Astrocyte of the hippocampus (primary cell): ENCODE data around the gene SIPA1L2.
"Not testable (repeated sequence)": the region's sequence is repeated elsewhere in the genome, so short reads cannot be mapped to it uniquely, and the experiment has no call there.

Source experiments
- DNase-seq: peaks from one replicate; pipeline ENCODE4 v3.0.0; 2011; ENCODE audit warnings: low read depth, low spot score

SIPA1L2 gene

DNA sequence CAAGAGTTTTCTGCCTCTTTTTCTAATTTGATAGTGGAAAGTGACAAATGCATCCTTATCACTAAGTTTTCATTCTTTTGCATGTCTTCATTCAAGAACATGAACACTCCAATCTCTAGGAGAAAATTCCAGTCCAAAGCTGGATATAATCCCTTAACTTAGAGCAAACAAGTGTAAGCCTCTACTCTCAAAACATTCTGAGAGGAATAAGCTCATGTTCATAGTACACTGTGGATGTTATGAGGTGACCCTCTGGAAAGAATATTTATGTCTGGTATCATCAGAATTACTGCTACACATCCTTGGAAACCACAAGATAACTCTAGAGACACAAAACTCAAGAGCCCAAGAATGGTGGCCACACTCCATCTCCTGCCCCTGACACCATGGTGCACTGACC, 15.1 kb downstream of the SIPA1L2 start:
- no peak for DNase-seq

DNA sequence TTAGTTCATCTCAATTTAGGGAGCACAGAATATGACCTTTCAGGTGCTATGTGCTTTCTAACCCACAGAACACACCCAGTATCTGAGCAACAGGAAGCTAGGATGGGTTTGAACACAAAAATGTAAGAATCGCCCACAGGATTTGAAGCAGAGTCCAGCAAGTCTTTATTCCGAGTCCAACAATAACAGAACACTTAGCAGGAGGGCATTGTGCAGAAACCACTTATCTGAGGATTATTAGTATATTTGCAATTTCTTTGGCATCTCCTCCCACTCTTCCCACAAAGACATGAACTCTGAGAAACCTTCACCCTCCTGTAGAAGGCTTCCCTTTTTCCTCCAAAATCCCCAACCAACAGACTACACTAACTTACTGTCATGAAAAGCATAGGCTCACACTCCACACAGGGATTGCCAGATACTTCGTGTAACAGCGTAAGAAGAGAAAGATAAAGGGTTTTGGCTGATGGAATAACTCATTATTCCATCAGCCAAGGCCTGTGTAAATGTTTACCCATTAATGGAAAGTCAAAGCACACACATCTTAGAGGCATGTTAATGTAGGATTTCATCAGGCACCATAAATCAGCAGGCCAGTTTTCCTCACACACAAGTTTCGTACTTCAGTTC, 16.1 kb downstream of the SIPA1L2 start:
- peak; percentile 94 for DNase-seq

DNA sequence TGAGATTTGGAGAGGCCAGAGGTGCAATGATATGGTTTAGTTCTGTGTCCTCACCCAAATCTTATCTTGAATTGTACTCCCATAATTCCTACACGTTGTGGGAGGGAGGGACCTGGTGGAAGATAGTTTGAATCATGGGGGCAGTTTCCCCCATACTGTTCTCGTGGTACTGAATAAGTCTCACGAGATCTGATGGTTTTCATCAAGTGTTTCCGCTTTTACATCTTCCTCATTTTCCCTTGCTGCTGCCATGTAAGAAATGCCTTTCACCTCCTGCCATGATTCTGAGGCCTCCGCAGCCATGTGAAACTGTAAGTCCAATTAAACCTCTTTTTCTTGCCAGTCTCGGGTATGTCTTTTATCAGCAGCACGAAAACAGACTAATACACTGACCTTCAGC, 17.1 kb downstream of the SIPA1L2 start:
- not testable (repeated sequence) for DNase-seq

DNA sequence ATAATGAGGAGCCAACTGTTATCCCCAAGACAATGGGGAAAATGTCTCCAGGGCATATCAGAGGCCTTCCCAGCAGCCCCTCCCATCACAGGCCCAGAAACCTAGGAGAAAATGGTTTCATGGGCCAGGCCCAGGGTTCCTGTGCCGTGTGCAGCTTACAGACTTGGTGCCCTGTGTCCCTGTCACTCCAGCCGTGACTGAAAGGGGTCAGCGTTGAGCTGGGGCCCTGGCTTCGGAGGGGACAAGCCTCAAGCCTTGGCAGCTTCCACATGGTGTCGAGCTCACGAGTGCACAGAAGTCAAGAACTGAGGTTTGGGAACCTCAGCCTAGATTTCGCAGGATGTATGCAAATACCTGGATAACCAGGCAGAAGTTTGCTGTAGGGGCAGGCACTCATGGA, 18.1 kb downstream of the SIPA1L2 start:
- DNase-seq: no peak

DNA sequence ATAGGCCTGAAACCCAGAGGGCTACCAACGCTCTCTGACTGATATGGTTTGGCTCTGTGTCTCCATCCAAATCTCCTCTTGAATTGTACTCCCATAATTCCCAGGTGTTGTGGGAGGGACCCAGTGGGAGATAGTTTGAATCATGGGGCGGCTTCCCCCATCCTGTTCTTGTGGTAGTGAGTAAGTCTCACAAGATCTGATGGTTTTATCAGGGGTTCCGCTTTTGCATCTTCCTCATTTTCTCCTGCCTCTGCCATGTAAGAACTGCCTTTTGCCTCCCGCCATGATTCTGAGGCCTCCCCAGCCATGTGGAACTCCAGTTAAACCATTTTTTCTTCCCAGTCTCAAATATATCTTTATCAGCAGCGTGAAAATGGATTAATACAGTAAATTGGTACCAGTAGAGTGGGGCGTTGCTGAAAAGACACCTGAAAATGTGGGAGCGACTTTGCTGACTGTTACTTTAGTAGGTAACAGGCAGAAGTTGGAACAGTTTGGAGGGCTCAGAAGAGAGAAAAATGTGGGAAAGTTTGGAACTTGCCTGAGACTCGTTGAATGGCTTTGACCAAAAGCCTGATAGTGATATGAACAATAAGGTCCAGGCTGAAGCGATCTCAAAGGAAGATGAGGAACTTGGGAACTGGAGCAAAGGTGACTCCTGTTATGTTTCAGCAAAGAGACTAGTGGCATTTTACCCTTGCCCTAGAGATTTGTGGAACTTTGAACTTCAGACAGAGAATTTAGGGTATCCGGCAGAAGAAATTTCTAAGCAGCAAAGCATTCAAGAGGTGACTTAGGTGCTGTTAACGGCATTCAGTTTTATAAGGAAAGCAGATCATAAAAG, 18.8 kb downstream of the SIPA1L2 start:
- not testable (repeated sequence) for DNase-seq

DNA sequence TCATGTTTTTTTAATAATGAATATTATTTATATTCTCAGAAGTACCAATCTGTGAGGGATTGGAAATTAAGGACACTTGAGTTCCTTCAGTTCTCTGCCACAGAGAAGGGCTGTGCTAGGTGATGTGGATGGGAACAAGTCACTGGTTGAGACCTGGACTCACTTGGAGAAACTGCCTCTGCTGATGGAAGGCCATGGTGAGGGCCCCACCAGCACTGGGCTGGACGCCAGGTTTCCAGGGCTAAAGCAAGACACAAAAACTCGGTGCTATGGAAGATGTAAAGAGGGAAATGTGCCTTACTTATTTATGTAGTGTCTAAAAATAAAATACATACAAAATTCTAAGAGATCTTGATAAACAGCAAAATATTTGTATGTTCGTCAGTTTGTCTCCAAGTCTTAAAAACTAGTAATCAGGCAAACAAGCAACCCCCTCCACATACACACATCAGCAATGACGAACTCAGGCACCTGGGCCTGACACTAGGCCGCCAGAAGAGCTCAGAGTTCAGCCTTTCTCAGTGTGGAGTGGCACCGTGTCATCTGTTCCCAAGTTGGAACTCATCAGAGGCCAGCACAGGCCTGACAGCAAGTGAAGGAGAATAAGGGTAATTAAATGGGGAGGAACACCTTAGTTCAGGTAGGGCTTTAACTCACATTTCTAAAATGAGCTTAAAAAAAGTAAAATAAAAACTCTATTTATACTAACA, 19.6 kb downstream of the SIPA1L2 start:
- peak; percentile 33 for DNase-seq

DNA sequence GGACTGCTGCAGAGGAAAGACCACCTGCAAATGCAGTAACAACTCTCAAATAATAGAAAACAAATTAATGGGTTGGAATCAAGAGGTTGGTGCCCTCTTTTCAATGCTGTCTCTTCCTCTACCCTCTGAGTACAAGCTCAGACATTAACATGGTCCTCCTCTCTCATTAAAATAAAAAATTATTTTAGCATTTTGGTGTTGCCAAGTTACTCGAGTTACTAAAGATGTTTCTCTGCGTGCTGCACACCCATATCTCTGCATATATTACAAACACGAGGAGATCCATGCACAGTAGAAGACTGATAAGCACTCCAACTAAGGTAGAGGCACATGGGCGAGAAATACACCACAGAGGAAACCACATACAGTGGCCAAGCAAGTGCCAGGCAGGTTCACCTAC, 21.5 kb downstream of the SIPA1L2 start:
- no peak for DNase-seq

DNA sequence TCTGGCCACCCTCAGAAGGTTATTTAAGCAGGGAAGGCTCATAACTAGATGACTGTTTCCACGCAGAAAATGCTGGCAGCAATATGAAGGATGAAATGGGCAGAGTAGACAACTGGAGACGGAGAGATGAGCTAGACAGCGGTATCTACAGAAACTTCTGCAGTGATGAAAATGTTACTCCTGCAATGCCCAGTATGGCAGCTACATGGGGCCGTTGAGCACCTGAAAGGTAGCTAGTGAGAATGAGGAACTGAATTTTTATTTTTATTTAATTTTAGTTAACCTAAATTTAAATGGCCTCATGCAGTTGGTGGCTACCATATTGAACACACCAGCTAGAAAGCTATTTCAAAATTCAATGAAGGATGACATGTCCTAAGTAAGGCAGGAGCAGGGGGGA, 27.3 kb downstream of the SIPA1L2 start:
- DNase-seq: no peak

DNA sequence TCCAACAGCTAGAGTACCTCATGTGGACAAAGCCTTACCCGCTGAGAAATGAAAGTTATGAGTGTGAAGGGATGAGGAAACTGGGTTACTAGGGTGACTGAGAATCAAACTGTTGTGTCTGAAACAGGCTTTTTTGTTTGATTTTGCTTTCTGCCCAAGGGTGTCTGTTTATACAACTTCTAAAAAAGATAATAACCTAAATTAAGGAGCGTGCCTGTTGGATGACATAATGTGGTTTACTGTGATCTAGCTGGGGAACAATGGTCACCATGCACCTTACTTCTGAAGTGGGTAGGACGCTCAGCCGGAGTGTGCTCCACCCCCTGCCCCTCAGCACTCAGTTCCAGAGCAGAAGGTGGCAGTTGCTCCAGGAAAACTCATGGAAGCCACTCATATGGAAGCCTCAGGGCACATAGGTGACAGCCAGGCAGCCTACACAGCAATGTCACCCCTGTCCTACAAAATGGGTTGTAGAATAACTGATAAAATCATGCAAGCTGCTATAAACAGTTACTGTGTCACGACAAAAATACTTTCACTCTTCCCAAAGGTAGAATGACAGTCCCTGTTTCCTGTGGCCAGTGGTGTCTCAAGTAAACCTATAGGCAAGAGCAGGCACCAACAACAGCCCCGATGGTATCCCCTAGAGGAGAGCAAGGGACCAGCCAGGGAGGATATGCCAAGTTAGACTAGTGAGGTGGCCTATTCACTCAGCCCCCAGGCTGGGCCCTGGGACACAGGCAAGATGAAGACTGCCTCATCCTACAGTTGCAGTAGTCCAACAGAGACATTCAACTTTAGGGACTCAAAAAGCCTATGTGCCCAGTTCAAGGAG, 29.3 kb downstream of the SIPA1L2 start:
- peak; percentile 51 for DNase-seq

DNA sequence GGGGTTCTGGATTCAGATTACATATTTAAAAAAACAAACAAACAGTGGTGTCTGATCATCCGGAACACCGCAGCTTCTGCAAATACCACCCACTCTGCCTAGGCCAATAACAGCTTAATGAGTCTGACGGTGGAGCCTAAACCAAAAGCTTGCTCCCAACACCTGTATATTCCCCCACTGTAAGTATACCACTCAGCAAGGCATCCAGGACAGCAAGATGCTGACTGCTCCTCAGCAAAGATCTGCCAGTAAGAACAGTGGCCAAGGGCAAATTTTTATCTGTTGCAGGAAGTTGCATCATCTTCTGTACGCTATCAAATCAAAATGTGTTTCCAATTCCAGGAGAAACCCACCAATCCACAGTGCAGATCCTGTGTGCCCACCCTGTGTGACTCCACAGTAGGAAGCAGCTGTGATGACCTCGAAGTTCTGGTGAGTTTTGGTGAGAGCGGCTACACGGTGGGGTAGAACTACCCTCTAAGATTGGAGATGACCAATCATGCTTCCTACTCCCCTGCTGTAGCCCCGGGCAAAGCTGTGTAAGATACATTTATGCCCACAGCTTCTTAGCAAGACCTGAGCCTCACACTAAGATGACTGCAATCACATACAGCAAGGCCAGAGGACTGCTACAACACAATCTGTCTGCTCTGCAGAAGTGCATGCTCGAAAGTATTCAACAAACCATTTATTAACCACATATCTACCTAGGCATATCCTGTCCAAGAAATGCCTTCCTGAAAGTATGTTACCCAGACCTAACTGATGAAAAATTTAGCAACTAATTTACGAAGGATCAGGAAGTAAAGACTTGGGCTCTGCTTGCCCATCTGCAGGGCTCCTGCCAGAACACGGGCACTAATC, 30.5 kb downstream of the SIPA1L2 start:
- no peak for DNase-seq

DNA sequence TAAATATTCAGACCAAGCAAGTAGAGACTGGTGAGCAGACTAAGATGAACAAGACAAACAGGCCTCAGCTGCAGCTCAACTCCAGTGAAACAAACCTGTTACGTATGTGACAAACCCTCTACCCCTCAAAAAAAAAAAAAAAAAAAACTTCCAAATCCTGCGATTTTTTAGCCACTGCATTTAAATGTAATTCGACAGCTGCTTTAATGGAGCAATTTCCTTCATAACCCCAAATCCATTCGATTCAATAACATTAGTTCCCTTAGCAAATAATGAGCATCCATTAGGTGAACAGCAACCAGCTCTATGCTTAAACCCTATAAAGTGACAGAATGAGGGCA, 31.1 kb downstream of the SIPA1L2 start:
- no peak for DNase-seq

DNA sequence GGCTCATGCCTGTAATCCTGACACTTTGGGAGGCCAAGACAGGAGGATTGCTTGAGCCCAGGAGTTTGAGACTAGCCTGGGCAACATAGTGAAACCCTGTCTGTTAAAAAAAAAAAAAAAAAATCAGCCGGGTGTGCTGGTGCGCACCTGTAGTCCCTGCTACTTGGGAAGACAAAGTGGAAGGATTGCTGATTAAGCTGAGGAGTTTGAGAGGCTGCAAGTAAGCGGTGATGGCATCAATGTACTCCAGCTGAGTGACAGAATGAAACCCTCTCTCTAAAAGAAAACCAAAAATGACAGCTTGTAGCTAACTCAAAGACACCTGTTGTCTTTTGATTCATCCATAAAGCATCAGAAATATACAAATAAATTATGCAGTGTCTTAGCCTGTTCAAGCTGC, 31.8 kb downstream of the SIPA1L2 start:
- no peak for DNase-seq

DNA sequence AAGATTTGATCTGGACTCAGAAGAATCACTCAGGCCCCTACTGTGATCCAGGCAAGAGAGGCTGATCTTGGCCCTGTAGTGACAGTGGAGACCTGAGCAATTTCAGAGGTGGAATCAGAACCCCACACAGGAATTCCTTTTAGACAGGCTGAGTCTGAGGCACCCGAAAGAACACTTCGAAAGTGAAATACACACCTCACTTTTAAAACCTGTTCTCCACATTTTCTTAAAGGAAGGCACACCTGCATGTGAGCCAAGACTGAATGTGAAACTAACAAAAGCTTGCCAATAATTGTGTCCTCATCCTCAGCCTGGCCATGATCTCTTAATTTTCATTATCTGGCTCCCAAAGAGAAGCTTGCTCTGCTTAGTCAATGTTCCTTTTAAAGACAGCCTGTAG, 32.2 kb downstream of the SIPA1L2 start:
- no peak for DNase-seq

DNA sequence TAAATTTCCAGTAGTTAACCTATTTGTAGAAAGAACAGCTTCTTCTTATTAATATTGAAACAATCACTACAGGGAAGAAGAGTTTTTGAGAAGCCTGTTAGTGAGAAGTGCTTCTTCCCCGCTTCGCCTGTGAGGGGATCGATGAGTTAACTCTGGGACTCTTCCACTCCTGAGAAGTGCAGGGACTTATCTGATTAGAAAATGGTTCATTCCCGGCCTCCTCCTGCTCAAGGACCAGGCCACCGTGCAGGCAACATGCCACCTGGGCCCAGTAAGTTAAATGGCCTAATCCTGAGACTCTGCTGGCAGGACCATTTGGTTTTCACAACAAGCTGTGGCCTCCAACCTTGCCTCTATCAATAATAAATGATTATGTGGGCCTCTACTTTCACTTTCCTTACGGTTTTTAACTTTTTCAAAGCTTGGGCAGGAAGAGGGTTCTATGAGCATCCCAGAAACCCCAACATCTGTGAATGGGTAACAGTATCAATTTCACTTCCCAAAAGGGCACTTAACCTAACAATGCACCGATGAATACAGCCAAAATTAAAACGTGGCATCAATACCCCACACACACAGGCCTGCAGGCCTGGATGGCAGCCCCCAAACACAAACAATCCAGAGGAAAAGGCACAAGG, 33.1 kb downstream of the SIPA1L2 start:
- DNase-seq: no peak

DNA sequence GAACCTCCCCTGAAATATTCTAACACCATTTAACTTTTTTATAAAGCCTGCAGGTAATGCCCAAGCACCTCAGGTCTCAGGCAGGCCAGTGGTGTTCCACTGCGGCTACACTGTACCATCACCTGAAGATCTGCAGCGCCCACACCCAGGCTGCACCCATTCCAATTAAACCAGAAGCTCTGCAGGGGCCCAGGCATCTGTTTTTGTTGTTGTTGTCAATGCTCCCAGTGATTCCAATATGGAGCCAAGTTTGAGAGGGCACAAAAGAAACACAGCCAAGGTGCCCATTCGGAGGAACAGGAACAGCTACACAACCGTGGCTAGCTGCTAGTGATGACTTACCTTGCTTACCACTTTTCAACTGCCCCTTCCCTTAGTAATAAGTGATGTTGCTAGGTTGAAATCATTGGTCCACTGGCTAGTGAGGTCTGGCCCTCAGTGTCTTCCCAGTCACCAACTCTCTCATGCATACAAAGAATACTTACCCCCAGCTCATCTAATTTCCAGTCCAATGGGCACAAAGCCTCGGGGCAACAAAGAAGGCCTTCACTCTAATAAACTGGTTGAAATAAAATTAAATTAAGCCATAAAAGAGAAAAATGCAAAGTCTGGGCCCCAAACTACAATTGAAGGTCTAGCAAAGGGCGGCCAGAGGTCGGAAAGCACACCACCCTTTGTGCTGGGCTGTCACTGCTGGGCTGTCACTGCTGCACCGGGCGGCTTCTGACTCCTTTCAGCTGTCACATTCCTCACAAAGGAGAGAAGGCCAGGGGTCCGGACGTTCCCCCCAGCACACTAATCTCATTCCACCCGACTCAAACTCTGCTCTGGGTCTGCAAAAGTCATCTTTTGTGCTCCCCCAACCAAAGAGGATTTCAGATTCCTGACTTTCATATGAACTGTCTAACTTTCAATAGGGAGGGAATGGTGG, 34.9 kb downstream of the SIPA1L2 start:
- DNase-seq: no peak

DNA sequence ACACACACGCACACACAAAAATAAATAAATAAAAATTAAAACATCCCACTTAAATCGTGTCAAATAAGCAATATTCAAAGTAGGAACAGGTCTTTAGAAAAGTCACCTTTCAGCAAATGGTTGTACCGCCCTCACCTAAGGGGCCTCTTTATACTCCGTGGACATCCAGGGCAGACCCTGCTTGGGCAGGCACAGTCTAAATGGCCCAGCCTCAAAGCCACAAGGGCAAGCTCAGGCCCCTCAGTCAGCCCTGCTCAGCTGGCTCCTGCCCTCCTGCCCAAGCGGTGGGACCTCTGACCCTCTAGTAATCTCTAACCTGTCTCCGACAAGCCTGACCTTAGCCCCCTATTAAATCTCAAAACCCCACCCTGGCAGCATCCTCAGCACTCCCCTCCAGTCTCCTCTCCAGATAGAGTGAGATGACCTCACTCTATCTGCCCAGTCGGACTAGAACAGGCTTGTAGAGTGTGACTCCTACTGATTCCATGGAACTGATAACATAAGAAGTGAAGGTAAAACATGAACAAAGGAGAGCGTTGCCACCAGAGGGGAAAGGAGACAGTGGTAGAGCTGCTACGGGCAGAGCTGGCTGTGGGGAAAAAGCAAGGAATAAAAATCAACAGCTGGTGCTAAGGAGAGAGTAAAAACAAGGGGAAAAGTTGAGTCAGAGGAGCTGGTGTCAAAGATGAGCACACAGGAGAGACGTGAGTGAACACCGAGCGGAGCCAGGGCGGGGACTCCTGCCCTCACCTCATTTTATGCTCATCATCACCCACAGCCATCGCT, 36.0 kb downstream of the SIPA1L2 start:
- DNase-seq: no peak

DNA sequence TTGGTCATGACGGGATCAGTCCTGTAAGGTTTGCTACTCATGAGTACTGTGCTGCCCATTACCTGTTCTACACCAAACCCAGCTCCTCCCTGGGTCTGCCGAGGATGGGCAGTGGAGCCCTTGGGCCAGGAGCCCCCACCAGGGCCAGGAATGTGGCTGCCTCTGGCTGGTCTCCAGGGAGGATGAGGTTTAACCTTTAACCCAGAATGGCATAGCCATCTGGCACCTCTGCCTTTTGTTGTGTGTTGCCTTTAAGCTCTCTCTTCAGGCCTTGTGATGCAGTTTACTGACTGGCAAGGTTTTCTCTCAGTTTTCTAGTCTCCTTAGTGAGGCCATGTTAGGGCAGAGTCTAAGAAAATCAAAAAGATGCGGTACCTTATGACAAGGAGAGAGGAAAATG, 38.6 kb downstream of the SIPA1L2 start:
- DNase-seq: no peak

DNA sequence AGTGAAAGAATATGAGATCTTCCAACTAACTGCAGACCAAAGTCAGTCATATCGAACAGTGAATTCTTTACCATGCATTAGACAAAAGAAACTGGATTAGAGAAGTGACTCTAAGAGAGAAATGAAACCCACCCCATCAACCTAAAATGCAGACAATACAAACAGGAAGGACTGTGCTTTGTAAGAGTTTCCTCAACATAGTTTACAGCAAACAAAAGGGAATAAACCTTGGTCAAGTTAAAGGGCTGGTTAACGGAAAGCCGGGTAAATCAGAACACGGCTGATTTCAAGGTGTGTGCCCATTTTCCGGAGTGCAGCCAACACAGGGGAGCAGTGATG, 39.2 kb downstream of the SIPA1L2 start:
- no peak for DNase-seq
